Prostate gland (tissue), 2 donors: ENCODE results near the gene ANKLE1.

ENCODE experiments used
- POLR2A ChIP-seq: fragments of 450-650 bp; IDR thresholded peaks from one replicate; pipeline ENCODE4 v1.6.1; 2016; ENCODE audit warnings: antibody characterized with exemption, mild to moderate bottlenecking
- POLR2AphosphoS5 ChIP-seq: sonication (generic); formaldehyde crosslinking; IDR thresholded peaks from one replicate; pipeline ENCODE4 v1.6.1; 2017; ENCODE audit warnings: antibody characterized with exemption
- TF ChIP-seq, protein P1 (sequence below), 4 experiments: fragments of 200-600 bp in 2 of 4; fragments of 450-650 bp in 2 of 4; sonication (generic) in 2 of 4; IDR thresholded peaks; 1 replicate in 3 of 4; 2 replicates in 1 of 4; pipeline ENCODE4 v1.5.1; 2016 to 2019; ENCODE audit warnings: antibody characterized with exemption in 4 of 4, mild to moderate bottlenecking in 2 of 4, moderate library complexity in 2 of 4

DNA sequence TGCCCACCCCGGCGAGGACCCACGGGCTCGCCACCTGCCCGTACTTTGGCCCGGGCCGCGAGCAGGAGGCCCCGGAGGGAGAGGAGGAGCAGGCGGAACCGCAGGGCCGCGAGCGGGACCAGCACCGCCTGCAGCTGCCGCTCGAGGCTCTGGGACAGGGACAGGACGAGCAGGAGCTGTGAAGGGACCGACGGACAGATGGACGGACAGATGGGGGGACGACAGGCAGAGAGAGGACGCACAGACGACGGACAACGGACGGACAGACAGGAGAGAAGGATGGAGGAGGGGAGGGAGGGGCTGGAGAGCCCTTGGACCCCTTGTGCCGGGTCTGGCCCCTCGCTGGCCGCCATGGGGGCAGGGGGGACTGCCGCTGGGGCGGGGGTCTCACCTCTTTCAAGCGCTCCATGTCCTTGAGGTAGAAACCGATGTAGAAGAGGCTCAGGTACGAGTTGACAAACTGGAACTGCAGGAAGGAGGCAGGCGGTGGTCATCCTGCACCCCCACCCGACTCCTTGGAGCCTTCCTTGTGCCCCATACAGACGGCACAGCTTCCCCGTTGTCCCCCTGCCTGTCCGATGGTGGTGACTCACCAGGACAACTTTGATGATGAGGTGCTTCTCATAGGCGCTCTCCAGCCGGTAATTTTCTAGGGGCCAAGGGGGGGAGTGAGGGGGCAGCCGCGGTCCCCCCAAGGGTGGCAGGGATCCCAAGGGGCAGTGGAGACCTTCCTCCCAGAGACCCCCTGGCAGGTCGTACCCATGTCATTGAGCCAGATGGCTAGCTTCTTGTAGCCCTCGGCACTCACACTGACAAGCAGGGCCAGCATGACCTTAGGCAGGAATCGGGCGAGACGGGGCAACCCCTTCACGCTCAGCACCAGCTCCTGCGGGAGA lies 47.9 kb downstream of the ANKLE1 start:
- TF ChIP-seq, protein P1, sequence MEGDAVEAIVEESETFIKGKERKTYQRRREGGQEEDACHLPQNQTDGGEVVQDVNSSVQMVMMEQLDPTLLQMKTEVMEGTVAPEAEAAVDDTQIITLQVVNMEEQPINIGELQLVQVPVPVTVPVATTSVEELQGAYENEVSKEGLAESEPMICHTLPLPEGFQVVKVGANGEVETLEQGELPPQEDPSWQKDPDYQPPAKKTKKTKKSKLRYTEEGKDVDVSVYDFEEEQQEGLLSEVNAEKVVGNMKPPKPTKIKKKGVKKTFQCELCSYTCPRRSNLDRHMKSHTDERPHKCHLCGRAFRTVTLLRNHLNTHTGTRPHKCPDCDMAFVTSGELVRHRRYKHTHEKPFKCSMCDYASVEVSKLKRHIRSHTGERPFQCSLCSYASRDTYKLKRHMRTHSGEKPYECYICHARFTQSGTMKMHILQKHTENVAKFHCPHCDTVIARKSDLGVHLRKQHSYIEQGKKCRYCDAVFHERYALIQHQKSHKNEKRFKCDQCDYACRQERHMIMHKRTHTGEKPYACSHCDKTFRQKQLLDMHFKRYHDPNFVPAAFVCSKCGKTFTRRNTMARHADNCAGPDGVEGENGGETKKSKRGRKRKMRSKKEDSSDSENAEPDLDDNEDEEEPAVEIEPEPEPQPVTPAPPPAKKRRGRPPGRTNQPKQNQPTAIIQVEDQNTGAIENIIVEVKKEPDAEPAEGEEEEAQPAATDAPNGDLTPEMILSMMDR (IDR thresholded peaks at IDR 0.05), result no peak
- TF ChIP-seq POLR2AphosphoS5 (no peak), POLR2A (no peak)
